ENCODE measurements around the gene RBM19. TPM values are rescaled to one million over a fixed set of nuclear protein-coding genes. Genes with fewer than 3 reads are reported as not detected.

The RBM19 gene
- total and polyA plus RNA-seq, 12 donors = 13.3 to 26.6 (median 16.2) TPM

GRCh38 chr12:113880988-113881962 is 84.8 kb downstream of the RBM19 start:
- 85 to 87% methylated on average over 23 of the region's 23 CpGs for WGBS, 2 donors
- DNase-seq (no peak), ATAC-seq (no peak)
- Histone ChIP-seq H3K36me3 (peaks cover 0 to 13% (median 0%) of the 10 kb centered on the region in 9 donors), H3K9me3 (peaks cover 0 to 10% (median 0%) of the 10 kb centered on the region in 11 donors), H3K27me3 (no peaks in the 10 kb centered on the region), H3K27ac (no peak overlapping the region), H3K4me3 (no peak overlapping the region), H3K4me1 (no peaks in the 10 kb centered on the region)
- intact Hi-C loops (cut with DNase I) = no loop called here
- no peak for TF ChIP-seq CTCF (IDR thresholded peaks at IDR 0.05)

GRCh38 chr12:113880326-113880725 is 85.8 kb downstream of the RBM19 start:
- no peaks in the 10 kb centered on the region for H3K4me1 ChIP-seq
- H3K27ac ChIP-seq = no peak overlapping the region
- H3K27me3 ChIP-seq = no peaks in the 10 kb centered on the region
- no peak for TF ChIP-seq CTCF (IDR thresholded peaks at IDR 0.05)
- no peak overlapping the region for H3K4me3 ChIP-seq
- ATAC-seq = no peak
- WGBS, 2 donors = 87 to 88% methylated on average over 11 of the region's 11 CpGs
- H3K9me3 ChIP-seq = peaks cover 0 to 10% (median 0%) of the 10 kb centered on the region in 11 donors
- no peak for DNase-seq
- peaks cover 0 to 14% (median 0%) of the 10 kb centered on the region in 9 donors for H3K36me3 ChIP-seq
- intact Hi-C loops (cut with DNase I) = no loop called here

- TF ChIP-seq CTCF (IDR thresholded peaks at IDR 0.05) = no peak
- H3K27me3 ChIP-seq = no peaks in the 10 kb centered on the region
These were observed 86.5 kb downstream of the RBM19 start for GRCh38 chr12:113879658-113880057.

GRCh38 chr12:113877607-113878006 is 88.5 kb downstream of the RBM19 start:
- DNase-seq (no peak), ATAC-seq (no peak)
- Histone ChIP-seq H3K4me1 (no peaks in the 10 kb centered on the region), H3K4me3 (no peak overlapping the region), H3K9me3 (no peaks in the 10 kb centered on the region), H3K27me3 (no peaks in the 10 kb centered on the region), H3K27ac (no peak overlapping the region), H3K36me3 (peaks cover 0 to 23% (median 0%) of the 10 kb centered on the region in 9 donors)
- intact Hi-C loops (cut with DNase I) = no loop called here
- no peak for TF ChIP-seq CTCF (IDR thresholded peaks at IDR 0.05)
- 97 to 99% methylated on average over 5 of the region's 5 CpGs for WGBS, 2 donors

More at GRCh38 chr12:113879658-113880057, 86.5 kb downstream of the RBM19 start:
- no peak for DNase-seq
- Histone ChIP-seq H3K9me3 (peaks cover 0 to 5% (median 0%) of the 10 kb centered on the region in 11 donors), H3K4me1 (no peaks in the 10 kb centered on the region), H3K4me3 (no peak overlapping the region), H3K36me3 (peaks cover 0 to 19% (median 0%) of the 10 kb centered on the region in 9 donors), H3K27ac (no peak overlapping the region)
- intact Hi-C loops (cut with DNase I) = no loop called here
- 92 to 98% methylated on average over 3 of the region's 3 CpGs for WGBS, 2 donors
- ATAC-seq = no peak

All from heart right ventricle (tissue), 16 donors.